ENCODE results near the gene KCNT1. TPM values are rescaled to one million over a fixed set of nuclear protein-coding genes. Genes with fewer than 3 reads are reported as not detected.

The KCNT1 gene
- total and polyA plus RNA-seq, 9 donors, result 3.2 to 13.1 (median 8.2) TPM

GRCh38 chr9:135722365-135722764 is 20.4 kb downstream of the KCNT1 start:
- no peaks in the 10 kb centered on the region for H3K4me1 ChIP-seq (ENCODE audit: control insufficient read depth, insufficient read depth, low read length)
- H3K27me3 ChIP-seq (ENCODE audit: control insufficient read depth, insufficient read depth, low read length), result peaks cover 8% of the 10 kb centered on the region
- DNase-seq, result no peak
- no peak overlapping the region for H3K27ac ChIP-seq (ENCODE audit: low read length)
- H3K4me3 ChIP-seq (ENCODE audit: low read length), result no peak overlapping the region
- no peaks in the 10 kb centered on the region for H3K9me3 ChIP-seq (replicated peaks; ENCODE audit: control insufficient read depth, low read depth, low read length)
- WGBS (ENCODE audit: insufficient coverage), result 57% methylated on average over 18 of the region's 18 CpGs
- no peaks in the 10 kb centered on the region for H3K36me3 ChIP-seq (ENCODE audit: control insufficient read depth, insufficient read depth, low read length)

GRCh38 chr9:135724186-135724787 is 22.3 kb downstream of the KCNT1 start:
- H3K36me3 ChIP-seq (ENCODE audit: control insufficient read depth, insufficient read depth, low read length), result no peaks in the 10 kb centered on the region
- WGBS (ENCODE audit: insufficient coverage), result 65% methylated on average over 14 of the region's 16 CpGs
- no peak overlapping the region for H3K27ac ChIP-seq (ENCODE audit: low read length)
- H3K27me3 ChIP-seq (ENCODE audit: control insufficient read depth, insufficient read depth, low read length), result peaks cover 8% of the 10 kb centered on the region
- no peaks in the 10 kb centered on the region for H3K4me1 ChIP-seq (ENCODE audit: control insufficient read depth, insufficient read depth, low read length)
- no peaks in the 10 kb centered on the region for H3K9me3 ChIP-seq (replicated peaks; ENCODE audit: control insufficient read depth, low read depth, low read length)
- no peak overlapping the region for H3K4me3 ChIP-seq (ENCODE audit: low read length)
- no peak for DNase-seq

GRCh38 chr9:135726138-135726853 is 24.3 kb downstream of the KCNT1 start:
- H3K4me3 ChIP-seq (ENCODE audit: low read length), result no peak overlapping the region
- no peak for DNase-seq
- H3K36me3 ChIP-seq (ENCODE audit: control insufficient read depth, insufficient read depth, low read length), result no peaks in the 10 kb centered on the region
- peaks cover 8% of the 10 kb centered on the region for H3K27me3 ChIP-seq (ENCODE audit: control insufficient read depth, insufficient read depth, low read length)
- no peak overlapping the region for H3K27ac ChIP-seq (ENCODE audit: low read length)
- 58% methylated on average over 14 of the region's 16 CpGs for WGBS (ENCODE audit: insufficient coverage)
- H3K9me3 ChIP-seq (replicated peaks; ENCODE audit: control insufficient read depth, low read depth, low read length), result peaks cover 2% of the 10 kb centered on the region
- no peaks in the 10 kb centered on the region for H3K4me1 ChIP-seq (ENCODE audit: control insufficient read depth, insufficient read depth, low read length)

GRCh38 chr9:135727257-135727875 is 25.4 kb downstream of the KCNT1 start:
- no peaks in the 10 kb centered on the region for H3K4me1 ChIP-seq (ENCODE audit: control insufficient read depth, insufficient read depth, low read length)
- H3K36me3 ChIP-seq (ENCODE audit: control insufficient read depth, insufficient read depth, low read length), result no peaks in the 10 kb centered on the region
- no peak overlapping the region for H3K27ac ChIP-seq (ENCODE audit: low read length)
- WGBS (ENCODE audit: insufficient coverage), result 57% methylated on average over 8 of the region's 11 CpGs
- no peak overlapping the region for H3K4me3 ChIP-seq (ENCODE audit: low read length)
- peaks cover 6% of the 10 kb centered on the region for H3K9me3 ChIP-seq (replicated peaks; ENCODE audit: control insufficient read depth, low read depth, low read length)
- H3K27me3 ChIP-seq (ENCODE audit: control insufficient read depth, insufficient read depth, low read length), result peaks cover 8% of the 10 kb centered on the region
- no peak for DNase-seq

- peaks cover 8% of the 10 kb centered on the region for H3K27me3 ChIP-seq (ENCODE audit: control insufficient read depth, insufficient read depth, low read length)
- H3K4me3 ChIP-seq (ENCODE audit: low read length), result no peak overlapping the region
- DNase-seq, result no peak
- H3K36me3 ChIP-seq (ENCODE audit: control insufficient read depth, insufficient read depth, low read length), result no peaks in the 10 kb centered on the region
- H3K27ac ChIP-seq (ENCODE audit: low read length), result no peak overlapping the region
- H3K9me3 ChIP-seq (replicated peaks; ENCODE audit: control insufficient read depth, low read depth, low read length), result peaks cover 6% of the 10 kb centered on the region
- 47% methylated on average over 13 of the region's 18 CpGs for WGBS (ENCODE audit: insufficient coverage)
- H3K4me1 ChIP-seq (ENCODE audit: control insufficient read depth, insufficient read depth, low read length), result no peaks in the 10 kb centered on the region
Observed at GRCh38 chr9:135728436-135729110, 26.6 kb downstream of the KCNT1 start.

GRCh38 chr9:135729480-135729879 is 27.5 kb downstream of the KCNT1 start:
- H3K36me3 ChIP-seq (ENCODE audit: control insufficient read depth, insufficient read depth, low read length), result no peaks in the 10 kb centered on the region
- DNase-seq, result no peak
- H3K27ac ChIP-seq (ENCODE audit: low read length), result no peak overlapping the region
- H3K4me1 ChIP-seq (ENCODE audit: control insufficient read depth, insufficient read depth, low read length), result peaks cover 4% of the 10 kb centered on the region
- no peak overlapping the region for H3K4me3 ChIP-seq (ENCODE audit: low read length)
- peaks cover 6% of the 10 kb centered on the region for H3K9me3 ChIP-seq (replicated peaks; ENCODE audit: control insufficient read depth, low read depth, low read length)
- peaks cover 12% of the 10 kb centered on the region for H3K27me3 ChIP-seq (ENCODE audit: control insufficient read depth, insufficient read depth, low read length)
- WGBS (ENCODE audit: insufficient coverage), result 65% methylated on average over 6 of the region's 13 CpGs

GRCh38 chr9:135731454-135731853 is 29.5 kb downstream of the KCNT1 start:
- Histone ChIP-seq H3K4me3 (ENCODE audit: low read length) (no peak overlapping the region), H3K36me3 (ENCODE audit: control insufficient read depth, insufficient read depth, low read length) (no peaks in the 10 kb centered on the region), H3K27me3 (ENCODE audit: control insufficient read depth, insufficient read depth, low read length) (peaks cover 26% of the 10 kb centered on the region), H3K27ac (ENCODE audit: low read length) (no peak overlapping the region), H3K4me1 (ENCODE audit: control insufficient read depth, insufficient read depth, low read length) (peaks cover 4% of the 10 kb centered on the region), H3K9me3 (replicated peaks; ENCODE audit: control insufficient read depth, low read depth, low read length) (peaks cover 6% of the 10 kb centered on the region)
- no peak for DNase-seq
- 50% methylated on average over 1 of the region's 12 CpGs for whole genome bisulfite sequencing (ENCODE audit: insufficient coverage)

GRCh38 chr9:135732569-135733257 is 30.7 kb downstream of the KCNT1 start:
- 80% methylated on average over 4 of the region's 6 CpGs for WGBS (ENCODE audit: insufficient coverage)
- no peak for DNase-seq
- Histone ChIP-seq H3K4me3 (ENCODE audit: low read length) (no peak overlapping the region), H3K27ac (ENCODE audit: low read length) (no peak overlapping the region), H3K9me3 (replicated peaks; ENCODE audit: control insufficient read depth, low read depth, low read length) (peaks cover 6% of the 10 kb centered on the region), H3K27me3 (ENCODE audit: control insufficient read depth, insufficient read depth, low read length) (peaks cover 34% of the 10 kb centered on the region), H3K4me1 (ENCODE audit: control insufficient read depth, insufficient read depth, low read length) (peaks cover 4% of the 10 kb centered on the region), H3K36me3 (ENCODE audit: control insufficient read depth, insufficient read depth, low read length) (no peaks in the 10 kb centered on the region)

GRCh38 chr9:135734616-135735144 is 32.7 kb downstream of the KCNT1 start:
- Histone ChIP-seq H3K4me1 (ENCODE audit: control insufficient read depth, insufficient read depth, low read length) (peaks cover 4% of the 10 kb centered on the region), H3K36me3 (ENCODE audit: control insufficient read depth, insufficient read depth, low read length) (no peaks in the 10 kb centered on the region), H3K27ac (ENCODE audit: low read length) (no peak overlapping the region), H3K27me3 (ENCODE audit: control insufficient read depth, insufficient read depth, low read length) (peaks cover 42% of the 10 kb centered on the region), H3K4me3 (ENCODE audit: low read length) (no peak overlapping the region), H3K9me3 (replicated peaks; ENCODE audit: control insufficient read depth, low read depth, low read length) (peaks cover 6% of the 10 kb centered on the region)
- DNase-seq, result no peak
- 67% methylated on average over 26 of the region's 27 CpGs for WGBS (ENCODE audit: insufficient coverage)
